HEK293T (cell line): ENCODE data around the gene RGS14.
"Not testable (repeated sequence)": the region's sequence is repeated elsewhere in the genome, so short reads cannot be mapped to it uniquely, and the experiment has no call there.

Experiments
- CTCF ChIA-PET: fragments of 350-600 bp; formaldehyde crosslinking; extraction: SDS; loops from one replicate; lab custom pipeline; 2021; ENCODE audit warnings: antibody characterized with exemption, inconsistent platforms; lab: Yijun Ruan, JAX
- POLR2A ChIA-PET: fragments of 350-600 bp; formaldehyde crosslinking; extraction: SDS; loops from one replicate; lab custom pipeline; 2020; ENCODE audit warnings: antibody characterized with exemption, inconsistent platforms; lab: Yijun Ruan, JAX
- DNase-seq: peaks from one replicate; pipeline ENCODE4 v3.0.0; 2012; ENCODE audit warnings: mixed read lengths; ENCODE audit errors: extremely low spot score
- ARNT ChIP-seq: fragments of 450-650 bp; IDR thresholded peaks from 2 replicates; pipeline ENCODE4 v1.6.1; 2017; ENCODE audit warnings: mild to moderate bottlenecking
- BHLHE40 ChIP-seq: fragments of 450-650 bp; IDR thresholded peaks from 2 replicates; pipeline ENCODE4 v1.6.1; 2016; ENCODE audit warnings: mild to moderate bottlenecking, moderate library complexity, borderline replicate concordance
- CTBP1 ChIP-seq: fragments of 450-650 bp; IDR thresholded peaks from 2 replicates; pipeline ENCODE4 v1.6.1; 2016; ENCODE audit warnings: borderline replicate concordance
- ELF4 ChIP-seq: fragments of 450-650 bp; IDR thresholded peaks from 2 replicates; pipeline ENCODE4 v1.6.1; 2017; ENCODE audit warnings: antibody characterized with exemption
- FOXA1 ChIP-seq: fragments of 450-650 bp; IDR thresholded peaks from 2 replicates; pipeline ENCODE4 v1.6.1; 2016; ENCODE audit warnings: mild to moderate bottlenecking
- FOXK2 ChIP-seq: fragments of 450-650 bp; IDR thresholded peaks from 2 replicates; pipeline ENCODE4 v1.6.1; 2016; ENCODE audit warnings: mild to moderate bottlenecking
- FOXM1 ChIP-seq: fragments of 450-650 bp; IDR thresholded peaks from 2 replicates; pipeline ENCODE4 v1.6.1; 2017; ENCODE audit warnings: mild to moderate bottlenecking, borderline replicate concordance
- HDGF ChIP-seq: fragments of 450-650 bp; IDR thresholded peaks from 2 replicates; pipeline ENCODE4 v1.6.1; 2017; ENCODE audit warnings: antibody characterized with exemption, borderline replicate concordance
- L3MBTL2 ChIP-seq: fragments of 450-650 bp; conservative IDR thresholded peaks from 2 replicates; pipeline ENCODE4 v1.6.1; 2016; ENCODE audit warnings: mild to moderate bottlenecking
- LEF1 ChIP-seq: fragments of 450-650 bp; IDR thresholded peaks from 2 replicates; pipeline ENCODE4 v1.6.1; 2017; ENCODE audit warnings: mild to moderate bottlenecking, borderline replicate concordance
- NFRKB ChIP-seq: fragments of 450-650 bp; IDR thresholded peaks from 2 replicates; pipeline ENCODE4 v1.6.1; 2016; ENCODE audit warnings: mild to moderate bottlenecking, moderate library complexity
- SP1 ChIP-seq: fragments of 450-650 bp; IDR thresholded peaks from 2 replicates; pipeline ENCODE4 v1.6.1; 2017
- SUZ12 ChIP-seq: fragments of 450-650 bp; IDR thresholded peaks from 2 replicates; pipeline ENCODE4 v1.6.1; 2016; ENCODE audit warnings: mild to moderate bottlenecking
- TARDBP ChIP-seq: fragments of 450-650 bp; IDR thresholded peaks from 2 replicates; pipeline ENCODE4 v1.6.1; 2016
- ZNF384 ChIP-seq: fragments of 450-650 bp; IDR thresholded peaks from 2 replicates; pipeline ENCODE4 v1.6.1; 2016
- TF ChIP-seq, protein P1 (sequence below): fragments of 450-650 bp; IDR thresholded peaks from 2 replicates; pipeline ENCODE4 v1.6.1; 2016

RGS14 gene

DNA sequence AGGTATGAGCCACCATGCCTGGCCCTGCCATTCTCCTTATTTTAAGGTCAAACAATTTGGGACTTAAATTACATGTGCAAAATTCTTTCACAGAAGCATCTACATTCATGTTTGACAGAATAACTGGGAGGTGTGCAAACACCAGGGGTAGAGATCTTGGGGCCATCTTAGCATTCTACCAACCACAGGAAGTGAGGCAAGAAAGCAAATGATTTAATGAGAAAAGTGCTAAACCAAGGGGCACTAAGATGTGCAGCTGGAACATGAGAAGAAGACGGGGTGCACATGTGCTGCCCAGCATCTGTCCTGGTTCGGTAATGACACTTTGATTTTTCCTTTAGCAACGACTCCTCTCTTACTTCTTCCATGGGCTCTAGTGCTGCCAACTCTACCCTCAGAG, 52.9 kb downstream of the RGS14 start:
- CTCF ChIA-PET: interaction anchor here (1.6 kb wide), 1 partner anchor 45 kb away, joined by 4 read pairs; no protein-coding TSS in a partner anchor
- POLR2A ChIA-PET: interaction anchor here (0.7 to 0.9 kb wide), 2 partner anchors 15 to 17 kb away, joined by 3 read pairs; no protein-coding TSS in a partner anchor
- DNase-seq: no peak
- no peak for TF ChIP-seq HDGF
- TF ChIP-seq CTBP1: no peak
- no peak for TF ChIP-seq FOXK2
- TF ChIP-seq L3MBTL2: no peak
- TF ChIP-seq SP1: no peak
- TF ChIP-seq, protein P1, sequence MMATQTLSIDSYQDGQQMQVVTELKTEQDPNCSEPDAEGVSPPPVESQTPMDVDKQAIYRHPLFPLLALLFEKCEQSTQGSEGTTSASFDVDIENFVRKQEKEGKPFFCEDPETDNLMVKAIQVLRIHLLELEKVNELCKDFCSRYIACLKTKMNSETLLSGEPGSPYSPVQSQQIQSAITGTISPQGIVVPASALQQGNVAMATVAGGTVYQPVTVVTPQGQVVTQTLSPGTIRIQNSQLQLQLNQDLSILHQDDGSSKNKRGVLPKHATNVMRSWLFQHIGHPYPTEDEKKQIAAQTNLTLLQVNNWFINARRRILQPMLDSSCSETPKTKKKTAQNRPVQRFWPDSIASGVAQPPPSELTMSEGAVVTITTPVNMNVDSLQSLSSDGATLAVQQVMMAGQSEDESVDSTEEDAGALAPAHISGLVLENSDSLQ: no peak
- TF ChIP-seq ELF4: no peak
- no peak for TF ChIP-seq SUZ12
- no peak for TF ChIP-seq BHLHE40
- no peak for TF ChIP-seq NFRKB
- TF ChIP-seq FOXA1: no peak
- no peak for TF ChIP-seq ARNT

DNA sequence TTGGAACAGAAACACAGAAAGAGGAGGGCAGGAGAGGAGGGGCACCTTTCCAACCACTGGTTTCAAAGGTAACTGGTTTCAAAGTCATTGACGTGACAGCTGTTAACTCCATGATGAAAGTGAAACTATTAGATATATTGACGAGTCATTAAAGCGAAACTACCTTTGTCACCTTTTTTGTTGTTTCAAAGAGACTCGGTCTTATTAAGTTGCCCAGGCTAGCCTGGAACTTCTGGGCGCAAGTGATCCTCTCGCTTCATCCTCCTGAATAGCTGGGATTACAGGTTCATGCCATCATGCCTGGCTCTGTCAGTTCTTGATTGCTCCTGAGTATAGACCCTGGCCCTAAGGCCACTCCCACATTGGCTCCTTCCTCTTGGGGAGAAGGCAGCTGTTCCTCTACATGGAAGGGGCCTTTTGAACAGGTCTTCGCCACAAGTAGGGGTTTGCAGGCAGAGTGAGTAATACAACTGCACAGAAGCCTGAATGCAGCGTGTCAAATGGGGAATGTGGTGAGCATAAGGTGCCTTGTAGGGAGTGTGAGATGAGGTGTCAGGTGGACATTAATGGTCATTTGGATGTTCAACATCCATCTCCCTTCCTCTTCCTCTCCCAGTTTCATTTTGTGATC, 55.0 kb downstream of the RGS14 start:
- DNase-seq: no peak
- POLR2A ChIA-PET: no interaction called here
- TF ChIP-seq FOXM1: no peak
- TF ChIP-seq ELF4: no peak
- TF ChIP-seq ARNT: no peak
- no peak for TF ChIP-seq SP1
- TF ChIP-seq TARDBP: no peak
- TF ChIP-seq BHLHE40: no peak
- TF ChIP-seq CTBP1: no peak
- no peak for TF ChIP-seq NFRKB
- no peak for TF ChIP-seq ZNF384
- TF ChIP-seq, protein P1: no peak
- no peak for TF ChIP-seq LEF1
- TF ChIP-seq HDGF: no peak
- CTCF ChIA-PET: no interaction called here

DNA sequence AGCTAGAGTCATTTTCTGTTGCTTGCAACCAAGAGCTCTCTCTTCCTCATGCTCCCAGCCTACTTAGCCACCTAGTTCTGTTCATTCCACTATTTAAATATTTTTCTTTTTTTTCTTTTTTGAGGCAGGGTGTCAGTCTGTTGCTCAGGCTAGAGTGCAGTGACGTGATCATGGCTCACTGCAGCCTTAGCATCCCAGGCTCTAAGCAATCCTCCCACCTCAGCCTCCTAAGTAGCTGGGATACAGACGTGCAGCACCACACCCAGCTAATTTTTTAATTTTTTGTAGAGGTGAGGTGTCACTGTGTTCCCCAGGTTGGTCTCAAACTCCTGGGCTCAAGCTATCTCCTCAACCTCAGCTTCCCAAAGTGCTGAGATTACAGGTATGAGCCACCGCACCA, 56.8 kb downstream of the RGS14 start:
- POLR2A ChIA-PET: interaction anchor here (4.9 kb wide), 1 partner anchor 12 kb away, joined by 19 read pairs; the partner anchor contains the start of gene GRK6
- TF ChIP-seq FOXM1 (no peak), ARNT (no peak), FOXK2 (no peak), HDGF (no peak), FOXA1 (no peak), SP1 (no peak), L3MBTL2 (no peak), BHLHE40 (no peak), NFRKB (no peak), ZNF384 (no peak), SUZ12 (no peak), CTBP1 (no peak)
- TF ChIP-seq, protein P1: no peak
- CTCF ChIA-PET: interaction anchor here (0.9 kb wide), 1 partner anchor 32 kb away, joined by 3 read pairs; no protein-coding TSS in a partner anchor
- DNase-seq: no peak

DNA sequence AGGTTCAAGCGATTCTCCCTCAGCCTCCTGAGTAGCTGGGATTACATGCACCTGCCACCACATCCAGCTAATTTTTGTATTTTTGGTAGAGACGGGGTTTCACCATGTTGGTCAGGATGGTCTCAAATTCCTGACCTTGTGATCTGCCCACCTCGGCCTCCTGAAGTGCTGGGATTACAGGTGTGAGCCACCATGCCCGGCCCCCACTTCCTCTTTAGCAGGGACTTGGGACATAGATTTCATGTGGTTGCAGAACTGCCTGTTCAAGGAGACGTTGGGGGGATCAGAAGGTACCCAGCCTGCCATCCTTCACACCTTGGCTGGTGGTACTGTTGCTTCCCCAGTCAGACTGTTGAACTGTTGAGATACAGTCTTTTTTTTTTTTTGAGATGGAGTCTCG, 59.4 kb downstream of the RGS14 start:
- CTCF ChIA-PET: interaction anchor here (0.7 to 1.5 kb wide), 3 partner anchors 8 to 757 kb away, joined by 3 to 7 read pairs (median 4); no protein-coding TSS in a partner anchor
- POLR2A ChIA-PET: interaction anchor here (4.9 kb wide), 1 partner anchor 9 kb away, joined by 19 read pairs; the partner anchor contains the start of gene GRK6
- DNase-seq: not testable (repeated sequence)

DNA sequence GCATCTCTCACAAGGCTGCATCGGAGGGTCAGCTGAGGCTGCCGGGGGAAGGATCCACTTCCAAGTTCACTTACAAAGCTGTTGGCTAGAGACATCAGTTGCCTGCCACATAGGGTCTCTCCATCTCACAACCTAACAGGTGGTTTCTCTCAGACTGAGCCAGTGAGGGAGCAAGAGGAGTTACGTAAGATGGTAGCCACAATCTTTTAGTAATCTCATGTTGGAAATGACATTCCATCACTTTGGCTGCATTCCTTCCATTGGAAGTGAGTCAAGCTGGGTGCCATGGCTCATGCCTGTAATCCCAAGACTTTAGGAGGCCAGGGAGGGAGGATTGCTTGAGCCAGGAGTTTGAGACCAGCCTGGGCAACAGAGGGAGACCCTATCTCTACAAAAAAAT, 61.3 kb downstream of the RGS14 start:
- POLR2A ChIA-PET: no interaction called here
- CTCF ChIA-PET: interaction anchor here (1.0 kb wide), 1 partner anchor 30 kb away, joined by 3 read pairs; no protein-coding TSS in a partner anchor
- no peak for DNase-seq
- TF ChIP-seq ARNT (no peak), BHLHE40 (no peak), FOXK2 (no peak), SP1 (no peak), L3MBTL2 (no peak), ZNF384 (no peak)

DNA sequence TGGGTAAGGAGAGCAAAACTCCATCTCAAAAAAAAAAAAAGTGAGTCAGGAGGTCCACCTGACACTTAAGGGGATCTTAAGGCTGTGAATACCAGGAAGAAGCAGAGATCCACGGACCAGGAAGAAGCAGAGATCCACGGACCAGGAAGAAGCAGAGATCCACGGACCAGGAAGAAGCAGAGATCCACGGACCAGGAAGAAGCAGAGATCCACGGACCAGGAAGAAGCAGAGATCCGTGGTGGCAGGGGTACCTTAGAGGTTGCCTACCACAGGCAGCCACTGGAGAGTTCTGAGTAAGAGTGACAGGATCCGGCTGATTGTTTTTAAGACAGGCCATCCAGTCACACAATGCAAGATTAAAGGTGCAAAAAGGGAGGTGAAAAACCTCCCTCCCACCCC, 62.7 kb downstream of the RGS14 start:
- CTCF ChIA-PET: interaction anchor here (0.7 kb wide), 1 partner anchor 114 kb away, joined by 4 read pairs; no protein-coding TSS in a partner anchor
- DNase-seq, POLR2A ChIA-PET: not testable (repeated sequence)
